Chondrocyte (in vitro differentiated cells): Measurements from ENCODE around the gene SEMA4D. TPM values are rescaled to one million over a fixed set of nuclear protein-coding genes. Genes with fewer than 3 reads are reported as not detected.

ENCODE experiments used
- DNase-seq: peaks from one replicate; pipeline ENCODE4 v3.0.0; 2021; ENCODE audit warnings: mixed read lengths, low spot score
- H3K27ac Mint-ChIP-seq: one replicate; pipeline ENCODE4 v1.8.0; 2021; ENCODE audit warnings: mild to moderate bottlenecking, moderate library complexity, mixed read lengths; ENCODE audit not compliant: unreplicated experiment
- H3K27me3 Mint-ChIP-seq: 2 replicates; pipeline ENCODE4 v1.8.0; 2021; ENCODE audit warnings: low read depth, mixed read lengths
- H3K36me3 Mint-ChIP-seq: 2 replicates; pipeline ENCODE4 v1.8.0; 2021; ENCODE audit warnings: low read depth, mixed read lengths
- H3K4me1 Mint-ChIP-seq: 2 replicates; pipeline ENCODE4 v1.8.0; 2021; ENCODE audit warnings: low read depth, mild to moderate bottlenecking, mixed read lengths
- H3K4me3 Mint-ChIP-seq: one replicate; pipeline ENCODE4 v1.8.0; 2021; ENCODE audit warnings: mild to moderate bottlenecking, moderate library complexity, mixed read lengths; ENCODE audit not compliant: unreplicated experiment
- H3K9me3 Mint-ChIP-seq: 2 replicates; pipeline ENCODE4 v1.8.0; 2021; ENCODE audit warnings: low read depth, mixed read lengths
- total RNA-seq: library from RNA; stranded (reverse); gene quantifications from 3 replicates; pipeline ENCODE4 v1.2.1, GENCODE V29; 2021
- TF ChIP-seq, protein P1 (sequence below): fragments of 200-600 bp; sonication (generic); IDR thresholded peaks from 2 replicates; pipeline ENCODE4 v1.5.0; 2021; ENCODE audit warnings: antibody characterized with exemption, mild to moderate bottlenecking, moderate library complexity

Gene SEMA4D
- total RNA-seq, 1 donor from 2014 or later, result 3.8 TPM

- peaks cover 1% of the 10 kb centered on the region for H3K36me3 Mint-ChIP-seq
- H3K27ac Mint-ChIP-seq, result no peak overlapping the region
- H3K4me3 Mint-ChIP-seq, result no peak overlapping the region
- H3K9me3 Mint-ChIP-seq, result no peaks in the 10 kb centered on the region
- no peak for DNase-seq
- TF ChIP-seq, protein P1, sequence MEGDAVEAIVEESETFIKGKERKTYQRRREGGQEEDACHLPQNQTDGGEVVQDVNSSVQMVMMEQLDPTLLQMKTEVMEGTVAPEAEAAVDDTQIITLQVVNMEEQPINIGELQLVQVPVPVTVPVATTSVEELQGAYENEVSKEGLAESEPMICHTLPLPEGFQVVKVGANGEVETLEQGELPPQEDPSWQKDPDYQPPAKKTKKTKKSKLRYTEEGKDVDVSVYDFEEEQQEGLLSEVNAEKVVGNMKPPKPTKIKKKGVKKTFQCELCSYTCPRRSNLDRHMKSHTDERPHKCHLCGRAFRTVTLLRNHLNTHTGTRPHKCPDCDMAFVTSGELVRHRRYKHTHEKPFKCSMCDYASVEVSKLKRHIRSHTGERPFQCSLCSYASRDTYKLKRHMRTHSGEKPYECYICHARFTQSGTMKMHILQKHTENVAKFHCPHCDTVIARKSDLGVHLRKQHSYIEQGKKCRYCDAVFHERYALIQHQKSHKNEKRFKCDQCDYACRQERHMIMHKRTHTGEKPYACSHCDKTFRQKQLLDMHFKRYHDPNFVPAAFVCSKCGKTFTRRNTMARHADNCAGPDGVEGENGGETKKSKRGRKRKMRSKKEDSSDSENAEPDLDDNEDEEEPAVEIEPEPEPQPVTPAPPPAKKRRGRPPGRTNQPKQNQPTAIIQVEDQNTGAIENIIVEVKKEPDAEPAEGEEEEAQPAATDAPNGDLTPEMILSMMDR, result no peak
- H3K4me1 Mint-ChIP-seq, result peaks cover 5% of the 10 kb centered on the region
- peaks cover 8% of the 10 kb centered on the region for H3K27me3 Mint-ChIP-seq
Observed at GRCh38 chr9:89533411-89534095, 35.6 kb upstream of the SEMA4D start.

DNA sequence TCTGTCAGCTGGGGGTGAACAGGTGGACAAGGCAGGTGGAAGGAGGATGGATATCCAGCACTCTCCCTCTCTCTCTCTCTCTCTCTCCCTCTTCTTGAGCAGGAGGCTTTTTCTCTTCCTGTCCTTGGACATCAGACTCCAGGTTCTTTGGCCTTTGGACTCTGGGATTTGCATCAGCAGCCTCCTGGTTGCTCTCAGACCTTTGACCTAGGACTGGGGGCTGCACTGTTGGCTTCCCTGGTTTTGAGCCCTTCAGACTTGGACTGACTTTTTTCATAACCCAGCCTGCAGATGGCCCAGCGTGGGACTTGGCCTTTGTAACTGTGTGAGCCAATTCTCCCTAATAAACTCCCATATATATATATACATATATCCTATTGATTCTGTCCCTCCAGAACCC lies 35.0 kb upstream of the SEMA4D start:
- TF ChIP-seq, protein P1, result no peak
- Mint-ChIP-seq H3K27ac (no peak overlapping the region), H3K27me3 (peaks cover 14% of the 10 kb centered on the region), H3K4me3 (no peak overlapping the region), H3K9me3 (peaks cover 5% of the 10 kb centered on the region), H3K36me3 (peaks cover 1% of the 10 kb centered on the region), H3K4me1 (peaks cover 5% of the 10 kb centered on the region)
- no peak for DNase-seq

GRCh38 chr9:89532478-89532877 lies 34.6 kb upstream of the SEMA4D start:
- peaks cover 5% of the 10 kb centered on the region for H3K4me1 Mint-ChIP-seq
- H3K36me3 Mint-ChIP-seq, result peaks cover 1% of the 10 kb centered on the region
- no peak overlapping the region for H3K4me3 Mint-ChIP-seq
- no peak overlapping the region for H3K27ac Mint-ChIP-seq
- no peak for DNase-seq
- H3K27me3 Mint-ChIP-seq, result peaks cover 14% of the 10 kb centered on the region
- H3K9me3 Mint-ChIP-seq, result peaks cover 10% of the 10 kb centered on the region
- TF ChIP-seq, protein P1, result no peak

GRCh38 chr9:89531766-89532165 lies 33.9 kb upstream of the SEMA4D start:
- Mint-ChIP-seq H3K4me3 (no peak overlapping the region), H3K27me3 (peaks cover 14% of the 10 kb centered on the region), H3K9me3 (peaks cover 10% of the 10 kb centered on the region), H3K27ac (no peak overlapping the region), H3K4me1 (peaks cover 5% of the 10 kb centered on the region), H3K36me3 (peaks cover 1% of the 10 kb centered on the region)
- TF ChIP-seq, protein P1, result no peak
- no peak for DNase-seq

- TF ChIP-seq, protein P1, result no peak
- DNase-seq, result no peak
- H3K27ac Mint-ChIP-seq, result no peak overlapping the region
Observed at GRCh38 chr9:89530726-89531125, 32.8 kb upstream of the SEMA4D start.

More at GRCh38 chr9:89530726-89531125, 32.8 kb upstream of the SEMA4D start:
- H3K4me3 Mint-ChIP-seq, result no peak overlapping the region
- peaks cover 10% of the 10 kb centered on the region for H3K9me3 Mint-ChIP-seq
- peaks cover 5% of the 10 kb centered on the region for H3K4me1 Mint-ChIP-seq
- peaks cover 14% of the 10 kb centered on the region for H3K27me3 Mint-ChIP-seq
- peaks cover 1% of the 10 kb centered on the region for H3K36me3 Mint-ChIP-seq
